H1 (cell line): ENCODE measurements around the gene JMJD7. TPM values are rescaled to one million over a fixed set of nuclear protein-coding genes. Genes with fewer than 3 reads are reported as not detected.

Experiments
- CTCF ChIA-PET: fragments of 300-600 bp; sonication (Branson Sonifier 250); formaldehyde crosslinking; loops from one replicate; lab custom pipeline; 2021; ENCODE audit not compliant: partially characterized antibody; lab: Charles Lee
- POLR2A ChIA-PET: fragments of 300-600 bp; sonication (Branson Sonifier 250); formaldehyde crosslinking; loops from one replicate; lab custom pipeline; 2021; ENCODE audit warnings: inconsistent platforms; ENCODE audit not compliant: partially characterized antibody; lab: Charles Lee
- DNase-seq, 2 experiments: peaks; one replicate each; pipeline versions ENCODE4 v3.0.0 to v3.0.0-alpha.2; 2010 to 2022; ENCODE audit warnings: low spot score in 2 of 2, low read depth in 1 of 2, mixed read lengths in 1 of 2
- FAIRE-seq: peaks from 2 replicates; lab custom pipeline; 2011; peaks lifted over from hg19 to GRCh38; lab: Jason Lieb, UNC
- H2AFZ ChIP-seq: 2 replicates; pipeline ENCODE4 v1.8.1; 2012; ENCODE audit warnings: low read length, inconsistent platforms
- H2AK5ac ChIP-seq: 2 replicates; pipeline ENCODE4 v1.6.1; 2013; ENCODE audit warnings: low read depth, low read length
- H2BK120ac ChIP-seq: replicated peaks from 2 replicates; pipeline ENCODE3; 2013; ENCODE audit warnings: low read depth, low read length, inconsistent platforms
- H2BK12ac ChIP-seq: 2 replicates; pipeline ENCODE4 v1.6.1; 2013; ENCODE audit warnings: low read depth, low read length
- H2BK15ac ChIP-seq: 2 replicates; pipeline ENCODE4 v1.6.1; 2013; ENCODE audit warnings: low read length
- H2BK20ac ChIP-seq: 2 replicates; pipeline ENCODE4 v1.6.1; 2013; ENCODE audit warnings: low read length
- H2BK5ac ChIP-seq: 2 replicates; pipeline ENCODE4 v1.6.1; 2013; ENCODE audit warnings: low read depth, low read length
- H3K14ac ChIP-seq: 2 replicates; pipeline ENCODE4 v1.6.1; 2013; ENCODE audit warnings: inconsistent platforms; ENCODE audit not compliant: insufficient read length
- H3K18ac ChIP-seq: 2 replicates; pipeline ENCODE4 v1.6.1; 2013; ENCODE audit warnings: low read length; ENCODE audit errors: extremely low read depth
- H3K23ac ChIP-seq: 2 replicates; pipeline ENCODE4 v1.6.1; 2013; ENCODE audit warnings: inconsistent platforms; ENCODE audit not compliant: insufficient read length
- H3K23me2 ChIP-seq: 2 replicates; pipeline ENCODE4 v1.6.1; 2013; ENCODE audit warnings: low read depth, low read length
- H3K27ac ChIP-seq: 2 replicates; pipeline ENCODE4 v1.6.1; 2011; ENCODE audit warnings: low read depth, low read length, inconsistent platforms
- H3K27me3 ChIP-seq, 4 experiments: replicated peaks in 1 of 4; 1 replicate in 1 of 4; 2 replicates in 3 of 4; pipeline versions ENCODE4 v1.6.1 to v1.8.1; 2011 to 2013; ENCODE audit warnings: low read length in 3 of 4, mild to moderate bottlenecking in 3 of 4, inconsistent platforms in 2 of 4, mixed read lengths in 2 of 4, moderate library complexity in 1 of 4; ENCODE audit not compliant: control insufficient read depth in 3 of 4, insufficient read depth in 3 of 4; ENCODE audit errors: extremely low read depth in 1 of 4
- H3K36me3 ChIP-seq, 4 experiments: 2 replicates each; pipeline versions ENCODE4 v1.6.1 to v1.8.1; 2011 to 2013; ENCODE audit warnings: mild to moderate bottlenecking in 4 of 4, low read length in 3 of 4, moderate library complexity in 2 of 4, control low read depth in 1 of 4, inconsistent platforms in 1 of 4; ENCODE audit not compliant: insufficient read depth in 4 of 4, control insufficient read depth in 2 of 4
- H3K4ac ChIP-seq: replicated peaks from 2 replicates; pipeline ENCODE3; 2013; ENCODE audit warnings: low read length, low read depth, mixed read lengths, inconsistent platforms; ENCODE audit not compliant: insufficient read length
- H3K4me1 ChIP-seq, 4 experiments: replicated peaks in 1 of 4; 1 replicate in 1 of 4; 2 replicates in 3 of 4; pipeline versions ENCODE4 v1.6.1 to v1.8.1; 2011 to 2013; ENCODE audit warnings: low read length in 3 of 4, inconsistent platforms in 2 of 4, mixed read lengths in 1 of 4; ENCODE audit not compliant: insufficient read depth in 4 of 4, control insufficient read depth in 3 of 4
- H3K4me2 ChIP-seq, 2 experiments: 2 replicates each; pipeline versions ENCODE4 v1.6.1 to v1.8.1; 2011 to 2013; ENCODE audit warnings: low read depth in 2 of 2, low read length in 2 of 2, control low read depth in 1 of 2, inconsistent platforms in 1 of 2, mild to moderate bottlenecking in 1 of 2; ENCODE audit not compliant: insufficient read depth in 1 of 2
- H3K4me3 ChIP-seq, 4 experiments: fragments of 200-600, 300-600 bp in 1 of 4; sonication (generic), shearing (Covaris generic), sonication (Bioruptor Twin) in 1 of 4; 2 replicates each; pipeline versions ENCODE4 v1.5.1 to v1.8.1; 2011 to 2016; ENCODE audit warnings: low read length in 4 of 4, low read depth in 3 of 4, control low read depth in 2 of 4, inconsistent platforms in 2 of 4, mild to moderate bottlenecking in 2 of 4, mixed read lengths in 1 of 4, moderate library complexity in 1 of 4; ENCODE audit not compliant: insufficient read depth in 2 of 4; ENCODE audit errors: extremely low read depth in 1 of 4
- H3K56ac ChIP-seq: replicated peaks from 2 replicates; pipeline ENCODE3; 2013; ENCODE audit warnings: low read depth, mild to moderate bottlenecking, mixed read lengths, low read length, inconsistent platforms; ENCODE audit not compliant: insufficient read length
- H3K79me1 ChIP-seq: 2 replicates; pipeline ENCODE4 v1.6.1; 2013; ENCODE audit warnings: low read depth, low read length, control low read depth
- H3K79me2 ChIP-seq, 2 experiments: 2 replicates each; pipeline versions ENCODE4 v1.6.1 to v1.8.1; 2012 to 2013; ENCODE audit warnings: low read length in 2 of 2, mild to moderate bottlenecking in 2 of 2, inconsistent platforms in 1 of 2; ENCODE audit not compliant: insufficient read depth in 2 of 2, control insufficient read depth in 1 of 2
- H3K9ac ChIP-seq, 4 experiments: replicated peaks in 1 of 4; 1 replicate in 1 of 4; 2 replicates in 3 of 4; pipeline versions ENCODE4 v1.6.1 to v1.8.1; 2011 to 2013; ENCODE audit warnings: low read depth in 3 of 4, low read length in 3 of 4, control low read depth in 2 of 4, mild to moderate bottlenecking in 2 of 4, moderate library complexity in 2 of 4, inconsistent platforms in 1 of 4; ENCODE audit errors: extremely low read depth in 1 of 4
- H3K9me3 ChIP-seq, 2 experiments: 2 replicates each; pipeline versions ENCODE4 v1.6.1 to v1.8.1; 2012 to 2013; ENCODE audit warnings: mild to moderate bottlenecking in 2 of 2, moderate library complexity in 2 of 2, control low read depth in 1 of 2, inconsistent platforms in 1 of 2, low read depth in 1 of 2, low read length in 1 of 2, mixed read lengths in 1 of 2; ENCODE audit not compliant: insufficient read depth in 2 of 2
- H4K20me1 ChIP-seq, 2 experiments: replicated peaks in 1 of 2; 2 replicates each; pipeline versions ENCODE3 to v1.8.1; 2011 to 2013; ENCODE audit warnings: inconsistent platforms in 2 of 2, low read length in 2 of 2, mild to moderate bottlenecking in 1 of 2; ENCODE audit not compliant: insufficient read depth in 2 of 2, control insufficient read depth in 1 of 2
- H4K5ac ChIP-seq: 2 replicates; pipeline ENCODE4 v1.6.1; 2013; ENCODE audit warnings: low read length, low read depth, mixed read lengths, inconsistent platforms; ENCODE audit not compliant: insufficient read length
- H4K8ac ChIP-seq: 2 replicates; pipeline ENCODE4 v1.8.0; 2013; ENCODE audit warnings: mild to moderate bottlenecking, moderate library complexity, low read length, inconsistent platforms; ENCODE audit not compliant: insufficient read depth; ENCODE audit errors: extremely low read depth
- H4K91ac ChIP-seq: replicated peaks from 2 replicates; pipeline ENCODE3; 2013; ENCODE audit warnings: low read length, mixed read lengths, inconsistent platforms; ENCODE audit not compliant: insufficient read length
- BRCA1 ChIP-seq: IDR thresholded peaks from 2 replicates; pipeline ENCODE4 v1.6.1; 2012; ENCODE audit warnings: low read depth, low read length, improper control_type of control experiment
- CTBP2 ChIP-seq: IDR thresholded peaks from 2 replicates; pipeline ENCODE4 v1.7.0; 2011; ENCODE audit warnings: borderline replicate concordance, mild to moderate bottlenecking, moderate library complexity, mixed read lengths, low read length; ENCODE audit not compliant: insufficient read depth, insufficient read length
- FOSL1 ChIP-seq: IDR thresholded peaks from 2 replicates; pipeline ENCODE4 v1.6.1; 2011; ENCODE audit warnings: mild to moderate bottlenecking, low read depth, low read length, moderate library complexity; ENCODE audit not compliant: insufficient read depth
- GABPA ChIP-seq: IDR thresholded peaks from 2 replicates; pipeline ENCODE4 v1.6.1; 2011; ENCODE audit warnings: mild to moderate bottlenecking, low read length, moderate library complexity, borderline replicate concordance; ENCODE audit not compliant: insufficient read depth
- GTF2F1 ChIP-seq: IDR thresholded peaks from 2 replicates; pipeline ENCODE4 v1.6.1; 2012; ENCODE audit warnings: low read depth, low read length, improper control_type of control experiment, borderline replicate concordance
- KDM4A ChIP-seq: IDR thresholded peaks from one replicate; pipeline ENCODE4 v1.7.1; 2012; ENCODE audit warnings: low read depth, mild to moderate bottlenecking, moderate library complexity, low read length, inconsistent platforms; ENCODE audit not compliant: severe bottlenecking
- MAFK ChIP-seq: IDR thresholded peaks from 2 replicates; pipeline ENCODE4 v1.6.1; 2012; ENCODE audit warnings: low read depth, mild to moderate bottlenecking, improper control_type of control experiment, low read length
- POLR2A ChIP-seq, 2 experiments: IDR thresholded peaks; 1 replicate in 1 of 2; 2 replicates in 1 of 2; pipeline ENCODE4 v1.6.1; 2011; ENCODE audit warnings: low read depth in 2 of 2, low read length in 2 of 2, mild to moderate bottlenecking in 2 of 2; ENCODE audit errors: control extremely low read depth in 1 of 2
- SIN3A ChIP-seq, 2 experiments: IDR thresholded peaks in 1 of 2; conservative IDR thresholded peaks in 1 of 2; 2 replicates each; pipeline ENCODE4 v1.6.1; 2011 to 2012; ENCODE audit warnings: low read length in 2 of 2, improper control_type of control experiment in 1 of 2, low read depth in 1 of 2, mild to moderate bottlenecking in 1 of 2
- SIRT6 ChIP-seq: IDR thresholded peaks from one replicate; pipeline ENCODE4 v1.7.1; 2012; ENCODE audit warnings: low read length, inconsistent platforms
- SIX5 ChIP-seq: IDR thresholded peaks from 2 replicates; pipeline ENCODE4 v1.6.1; 2011; ENCODE audit warnings: mild to moderate bottlenecking, low read depth, low read length
- TAF1 ChIP-seq: IDR thresholded peaks from 2 replicates; pipeline ENCODE4 v1.6.1; 2011; ENCODE audit warnings: mild to moderate bottlenecking, low read depth, low read length
- WGBS, 2 experiments: shearing (Covaris generic) in 1 of 2; methylation state at CpG; one replicate each; pipeline versions ENCODE4 v1.1.6 to v1.1.7; 2013 to 2015; ENCODE audit warnings: low lambda C conversion rate in 2 of 2, mixed read lengths in 2 of 2, inconsistent platforms in 1 of 2, low coverage in 1 of 2, missing lambda C conversion rate in 1 of 2; ENCODE audit not compliant: insufficient replicate concordance in 2 of 2, insufficient coverage in 1 of 2, insufficient read length in 1 of 2; ENCODE audit errors: extremely low coverage in 1 of 2, missing lambda C conversion rate in 1 of 2; 5-methylcytosine and 5-hydroxymethylcytosine counted together
- polyA plus RNA-seq, 7 experiments: library from polyadenylated mRNA; depleted of rRNA in 3 of 7; stranded (reverse) in 5 of 7; unstranded in 2 of 7; fragments of >200 nt in 5 of 7; fragments of 200-250 nt in 2 of 7; gene quantifications; 1 replicate in 5 of 7; 2 replicates in 1 of 7; 4 replicates in 1 of 7; pipeline versions ENCODE4 v1.2.1 to v1.2.3, GENCODE V29; 2011 to 2013; ENCODE audit warnings: missing spikeins in 2 of 7, mixed read lengths in 2 of 7
- total RNA-seq: library from RNA; stranded (reverse); fragmentation: NEBNext Ultra II Directional; extraction: Animal tissue kit (Norgen Biotek cat#: 25700); gene quantifications from 2 replicates; pipeline ENCODE4 v1.2.1, GENCODE V29; 2021

JMJD7 gene
- total and polyA plus RNA-seq, 2 of the 8 experiments (the other 6 are each of a cell fraction or from before 2014, with no cell fraction given) = 15.0 to 20.0 TPM

- no peak overlapping the region for H3K23ac ChIP-seq
- no peak overlapping the region for H3K27ac ChIP-seq
- peaks cover 0 to 4% (median 1%) of the 10 kb centered on the region in 4 experiments; a peak in 2 of 8 replicates for H3K36me3 ChIP-seq
- peak overlapping the region; percentile 65; the same call in 1 of the 2 replicates for H2AK5ac ChIP-seq
- H4K91ac ChIP-seq = no peak overlapping the region
- CTCF ChIA-PET = interaction anchor here (0.7 to 3.5 kb wide), 12 partner anchors 8 to 262 kb away, joined by 3 to 17 read pairs (median 5); partner anchors contain the start of genes MAPKBP1 and SPTBN5
- H3K56ac ChIP-seq = no peak overlapping the region
- H2BK20ac ChIP-seq = no peak overlapping the region
- H3K79me1 ChIP-seq = no peaks in the 10 kb centered on the region
- H3K9ac ChIP-seq = no peak overlapping the region
- POLR2A ChIA-PET = interaction anchor here (0.6 to 7.2 kb wide), 7 partner anchors 9 to 192 kb away, joined by 3 to 45 read pairs (median 4); partner anchors contain the start of genes MGA and PLA2G4B
- H4K20me1 ChIP-seq = no peaks in the 10 kb centered on the region
- H3K14ac ChIP-seq = no peak overlapping the region
- H3K4me1 ChIP-seq = peaks cover 0 to 11% (median 2%) of the 10 kb centered on the region in 4 experiments; a peak in 3 of 7 replicates
- no peaks in the 10 kb centered on the region for H3K9me3 ChIP-seq
- DNase-seq (no peak), FAIRE-seq (no peak)
- no peak overlapping the region for H2BK120ac ChIP-seq
- no peak overlapping the region; a peak in 1 of 8 replicates for H3K4me3 ChIP-seq
- WGBS, 2 experiments = 89% methylated on average over 15 of the region's 17 CpGs; no CpG with 5 or more reads in 1 of the 2 experiments
- H2BK12ac ChIP-seq = no peak overlapping the region
- H2BK5ac ChIP-seq = peak overlapping the region; percentile 44; the same call in 1 of the 2 replicates
- H3K4me2 ChIP-seq = no peak overlapping the region
- H3K23me2 ChIP-seq = 0 out of 2 replicates have a peak, but pooled peaks cover 2% of the 10 kb centered on the region
- no peak overlapping the region for H2AFZ ChIP-seq
- no peak overlapping the region for H2BK15ac ChIP-seq
- H3K79me2 ChIP-seq = no peaks in the 10 kb centered on the region
- H4K8ac ChIP-seq = no peak overlapping the region
- no peak overlapping the region for H3K18ac ChIP-seq
- H3K4ac ChIP-seq = no peak overlapping the region
- H4K5ac ChIP-seq = no peak overlapping the region
- H3K27me3 ChIP-seq = no peaks in the 10 kb centered on the region; a peak in 1 of 7 replicates
- TF ChIP-seq SIRT6 (no peak), GTF2F1 (no peak), FOSL1 (no peak), TAF1 (no peak), GABPA (no peak), SIX5 (no peak), BRCA1 (no peak), CTBP2 (no peak), SIN3A (conservative IDR thresholded peaks at IDR 0.05 in 1 of 2, IDR thresholded peaks at IDR 0.05 in 1 of 2; ENCODE audit: low read depth in 1 of 2, low read length in 2 of 2) (no peak), POLR2A (IDR thresholded peaks at IDR 0.05; ENCODE audit: control extremely low read depth in 1 of 2, low read depth in 2 of 2, low read length in 2 of 2) (no peak), MAFK (no peak), KDM4A (no peak)
Measured at GRCh38 chr15:41852736-41853590, 25.1 kb downstream of the JMJD7 start.
